ENCODE data around the gene ETS1.

Gene ETS1

GRCh38 chr11:128470081-128470480 lies 117.3 kb downstream of the ETS1 start:
- H3K27ac ChIP-seq (replicated peaks), result no peak overlapping the region
- no peak for DNase-seq (ENCODE audit: low read depth in 1 of 2, low spot score in 1 of 2)
- H3K4me3 ChIP-seq (replicated peaks; ENCODE audit: insufficient read depth, low read length), result no peak overlapping the region
- no peak for TF ChIP-seq POLR2AphosphoS5 (IDR thresholded peaks at IDR 0.05; ENCODE audit: low read depth)
- no peak for TF ChIP-seq SPI1 (IDR thresholded peaks at IDR 0.05; ENCODE audit: borderline replicate concordance, low read depth)
- no peak for TF ChIP-seq GABPA (IDR thresholded peaks at IDR 0.05; ENCODE audit: low read depth)
- TF ChIP-seq REST (IDR thresholded peaks at IDR 0.05; ENCODE audit: insufficient replicate concordance, low read depth), result no peak
- TF ChIP-seq CTCF (IDR thresholded peaks at IDR 0.05; ENCODE audit: insufficient read depth, low read length), result no peak
- peaks cover 3% of the 10 kb centered on the region for H3K27me3 ChIP-seq (ENCODE audit: insufficient read depth, poor library complexity, severe bottlenecking)

- Histone ChIP-seq H3K27me3 (ENCODE audit: insufficient read depth, poor library complexity, severe bottlenecking) (peaks cover 3% of the 10 kb centered on the region), H3K27ac (replicated peaks) (no peak overlapping the region), H3K4me3 (replicated peaks; ENCODE audit: insufficient read depth, low read length) (no peak overlapping the region)
- DNase-seq (ENCODE audit: low read depth in 1 of 2, low spot score in 1 of 2), result no peak
- no peak for TF ChIP-seq POLR2AphosphoS5 (IDR thresholded peaks at IDR 0.05; ENCODE audit: low read depth)
- TF ChIP-seq REST (IDR thresholded peaks at IDR 0.05; ENCODE audit: insufficient replicate concordance, low read depth), result no peak
- TF ChIP-seq CTCF (IDR thresholded peaks at IDR 0.05; ENCODE audit: insufficient read depth, low read length), result no peak
- TF ChIP-seq GABPA (IDR thresholded peaks at IDR 0.05; ENCODE audit: low read depth), result no peak
- no peak for TF ChIP-seq SPI1 (IDR thresholded peaks at IDR 0.05; ENCODE audit: borderline replicate concordance, low read depth)
Measured at GRCh38 chr11:128469220-128469619, 118.1 kb downstream of the ETS1 start.

- H3K27ac ChIP-seq (replicated peaks), result no peak overlapping the region
- H3K27me3 ChIP-seq (ENCODE audit: insufficient read depth, poor library complexity, severe bottlenecking), result peaks cover 3% of the 10 kb centered on the region
- DNase-seq (ENCODE audit: low read depth in 1 of 2, low spot score in 1 of 2), result no peak
- H3K4me3 ChIP-seq (replicated peaks; ENCODE audit: insufficient read depth, low read length), result no peak overlapping the region
- TF ChIP-seq SPI1 (IDR thresholded peaks at IDR 0.05; ENCODE audit: borderline replicate concordance, low read depth) (no peak), CTCF (IDR thresholded peaks at IDR 0.05; ENCODE audit: insufficient read depth, low read length) (no peak), REST (IDR thresholded peaks at IDR 0.05; ENCODE audit: insufficient replicate concordance, low read depth) (no peak), POLR2AphosphoS5 (IDR thresholded peaks at IDR 0.05; ENCODE audit: low read depth) (no peak), GABPA (IDR thresholded peaks at IDR 0.05; ENCODE audit: low read depth) (no peak)
Measured at GRCh38 chr11:128468111-128468510, 119.2 kb downstream of the ETS1 start.

Data from HL-60 (cell line).